Epithelial cell of esophagus (primary cell): Measurements from ENCODE around the gene SORCS1.
A peak's percentile ranks its signal among the peaks of the same experiment; 100 is the strongest.

Experiments
- DNase-seq: peaks from one replicate; pipeline ENCODE4 v3.0.0; 2010; ENCODE audit warnings: low read depth
- H3K4me3 ChIP-seq: 2 replicates; pipeline ENCODE4 v1.5.1; 2011; ENCODE audit warnings: mild to moderate bottlenecking, low read length, control low read depth
- CTCF ChIP-seq: IDR thresholded peaks from 2 replicates; pipeline ENCODE4 v1.5.1; 2011; ENCODE audit warnings: low read depth, mild to moderate bottlenecking, low read length, control low read depth, inconsistent platforms; ENCODE audit not compliant: insufficient read depth; ENCODE audit errors: missing control alignments

The SORCS1 gene

GRCh38 chr10:106582291-106582690, 582.2 kb downstream of the SORCS1 start:
- TF ChIP-seq CTCF, result no peak
- DNase-seq, result peak; percentile 47
- H3K4me3 ChIP-seq, result no peak overlapping the region

- DNase-seq, result no peak
- H3K4me3 ChIP-seq, result no peak overlapping the region
- TF ChIP-seq CTCF, result no peak
Measured at GRCh38 chr10:106577756-106578155, 586.8 kb downstream of the SORCS1 start.

GRCh38 chr10:106577266-106577665, 587.2 kb downstream of the SORCS1 start:
- no peak for TF ChIP-seq CTCF
- no peak overlapping the region for H3K4me3 ChIP-seq
- DNase-seq, result peak; percentile 95

GRCh38 chr10:106576534-106576933, 588.0 kb downstream of the SORCS1 start:
- TF ChIP-seq CTCF, result no peak
- H3K4me3 ChIP-seq, result no peak overlapping the region
- DNase-seq, result no peak

GRCh38 chr10:106573106-106573505, 591.4 kb downstream of the SORCS1 start:
- no peak for TF ChIP-seq CTCF
- peak; percentile 53 for DNase-seq
- H3K4me3 ChIP-seq, result no peak overlapping the region

GRCh38 chr10:106571192-106571946, 593.1 kb downstream of the SORCS1 start:
- DNase-seq, result peak; percentile 75
- peak; percentile 67 for TF ChIP-seq CTCF
- no peak overlapping the region for H3K4me3 ChIP-seq

- TF ChIP-seq CTCF, result no peak
- H3K4me3 ChIP-seq, result no peak overlapping the region
- DNase-seq, result no peak
Measured at GRCh38 chr10:106570268-106570667, 594.2 kb downstream of the SORCS1 start.
